Muscle of leg (tissue), 11 donors: ENCODE data around the gene CDC42SE2. TPM values are rescaled to one million over a fixed set of nuclear protein-coding genes. Genes with fewer than 3 reads are reported as not detected.
"Not testable (repeated sequence)": the region's sequence is repeated elsewhere in the genome, so short reads cannot be mapped to it uniquely, and the experiment has no call there.

Experiments used
- DNase-seq: peaks from one replicate; pipeline ENCODE4 v3.0.0; 2013
- H3K27ac ChIP-seq: one replicate; pipeline ENCODE4 v1.5.1; 2013; ENCODE audit warnings: mild to moderate bottlenecking, low read length, control low read depth
- H3K27me3 ChIP-seq: one replicate; pipeline ENCODE4 v1.6.1; 2013; ENCODE audit warnings: low read length; ENCODE audit not compliant: control insufficient read depth, insufficient read depth
- H3K36me3 ChIP-seq: one replicate; pipeline ENCODE4 v1.6.1; 2013; ENCODE audit warnings: low read length; ENCODE audit not compliant: control insufficient read depth, insufficient read depth
- H3K4me1 ChIP-seq: one replicate; pipeline ENCODE4 v1.6.1; 2013; ENCODE audit warnings: low read length; ENCODE audit not compliant: control insufficient read depth, insufficient read depth
- H3K4me3 ChIP-seq: one replicate; pipeline ENCODE4 v1.5.1; 2013; ENCODE audit warnings: low read length, control low read depth
- H3K9me3 ChIP-seq: replicated peaks from 2 replicates; pipeline ENCODE4 v1.6.1; 2013; ENCODE audit warnings: low read depth, low read length; ENCODE audit not compliant: control insufficient read depth
- WGBS: methylation state at CpG from one replicate; pipeline ENCODE4 v1.1.5; 2013; ENCODE audit warnings: missing lambda C conversion rate; ENCODE audit not compliant: insufficient coverage; 5-methylcytosine and 5-hydroxymethylcytosine counted together
- polyA plus RNA-seq, 8 donors: library from polyadenylated mRNA; unstranded; fragments of 120-200 nt; gene quantifications; one replicate each; pipeline versions ENCODE4 v1.2.1 to v1.2.3, GENCODE V29; 2013; ENCODE audit warnings: inconsistent platforms in 1 of 8, low replicate concordance in 1 of 8; ENCODE audit not compliant: insufficient read length in 8 of 8, insufficient read depth in 1 of 8
- total RNA-seq: library from RNA; stranded (reverse); fragments of 120-200 nt; gene quantifications from one replicate; pipeline ENCODE4 v1.2.4, GENCODE V29; 2013

The CDC42SE2 gene
- total and polyA plus RNA-seq, 9 donors: 19.7 to 27.3 (median 24.4) TPM

GRCh38 chr5:131377785-131378325, 114.0 kb downstream of the CDC42SE2 start:
- no peaks in the 10 kb centered on the region for H3K4me1 ChIP-seq
- no peaks in the 10 kb centered on the region for H3K36me3 ChIP-seq
- no peaks in the 10 kb centered on the region for H3K9me3 ChIP-seq
- H3K27ac ChIP-seq: no peak overlapping the region
- no peaks in the 10 kb centered on the region for H3K27me3 ChIP-seq
- no peak overlapping the region for H3K4me3 ChIP-seq
- no peak for DNase-seq
- no CpG with 5 or more reads among the region's 2 CpGs for WGBS

GRCh38 chr5:131378721-131379541, 115.1 kb downstream of the CDC42SE2 start:
- Histone ChIP-seq H3K4me1 (no peaks in the 10 kb centered on the region), H3K27ac (peak overlapping the region; percentile 77), H3K27me3 (no peaks in the 10 kb centered on the region), H3K4me3 (no peak overlapping the region), H3K36me3 (no peaks in the 10 kb centered on the region), H3K9me3 (no peaks in the 10 kb centered on the region)
- DNase-seq: no peak

- WGBS: 87% methylated on average over 6 of the region's 7 CpGs
These were observed 115.9 kb downstream of the CDC42SE2 start for GRCh38 chr5:131379723-131380122.

GRCh38 chr5:131380238-131380637, 116.4 kb downstream of the CDC42SE2 start:
- not testable (repeated sequence) for H3K27me3 ChIP-seq, H3K9me3 ChIP-seq, H3K36me3 ChIP-seq, H3K4me1 ChIP-seq, H3K4me3 ChIP-seq, DNase-seq
- peak overlapping the region; percentile 77 for H3K27ac ChIP-seq
- no CpG with 5 or more reads among the region's 2 CpGs for WGBS

More at GRCh38 chr5:131379723-131380122, 115.9 kb downstream of the CDC42SE2 start:
- no peaks in the 10 kb centered on the region for H3K9me3 ChIP-seq
- no peaks in the 10 kb centered on the region for H3K4me1 ChIP-seq
- H3K4me3 ChIP-seq: no peak overlapping the region
- DNase-seq: peak; percentile 67
- no peaks in the 10 kb centered on the region for H3K36me3 ChIP-seq
- H3K27me3 ChIP-seq: no peaks in the 10 kb centered on the region
- peak overlapping the region; percentile 77 for H3K27ac ChIP-seq

- peaks cover 2% of the 10 kb centered on the region for H3K36me3 ChIP-seq
- H3K4me1 ChIP-seq: no peaks in the 10 kb centered on the region
- no peaks in the 10 kb centered on the region for H3K9me3 ChIP-seq
- no peak for DNase-seq
- H3K4me3 ChIP-seq: no peak overlapping the region
- WGBS: no CpG with 5 or more reads among the region's 4 CpGs
- no peak overlapping the region for H3K27ac ChIP-seq
- no peaks in the 10 kb centered on the region for H3K27me3 ChIP-seq
These were observed 117.2 kb downstream of the CDC42SE2 start for GRCh38 chr5:131381021-131381420.

- H3K4me3 ChIP-seq: no peak overlapping the region
- H3K4me1 ChIP-seq: no peaks in the 10 kb centered on the region
- peaks cover 3% of the 10 kb centered on the region for H3K36me3 ChIP-seq
- H3K27ac ChIP-seq: no peak overlapping the region
- no peak for DNase-seq
- 100% methylated on average over 1 of the region's 2 CpGs for WGBS
- H3K27me3 ChIP-seq: no peaks in the 10 kb centered on the region
- H3K9me3 ChIP-seq: no peaks in the 10 kb centered on the region
These were observed 117.9 kb downstream of the CDC42SE2 start for GRCh38 chr5:131381777-131382176.

GRCh38 chr5:131382407-131383395, 118.8 kb downstream of the CDC42SE2 start:
- peak; percentile 39 for DNase-seq
- H3K4me1 ChIP-seq: no peaks in the 10 kb centered on the region
- H3K4me3 ChIP-seq: no peak overlapping the region
- no CpG with 5 or more reads among the region's 3 CpGs for WGBS
- no peak overlapping the region for H3K27ac ChIP-seq
- no peaks in the 10 kb centered on the region for H3K27me3 ChIP-seq
- no peaks in the 10 kb centered on the region for H3K9me3 ChIP-seq
- H3K36me3 ChIP-seq: peaks cover 3% of the 10 kb centered on the region

GRCh38 chr5:131384173-131384572, 120.3 kb downstream of the CDC42SE2 start:
- Histone ChIP-seq H3K27ac (no peak overlapping the region), H3K4me3 (no peak overlapping the region), H3K36me3 (peaks cover 3% of the 10 kb centered on the region), H3K9me3 (no peaks in the 10 kb centered on the region), H3K4me1 (no peaks in the 10 kb centered on the region), H3K27me3 (no peaks in the 10 kb centered on the region)
- 67% methylated on average over 1 of the region's 6 CpGs for WGBS
- no peak for DNase-seq

GRCh38 chr5:131384616-131385214, 120.9 kb downstream of the CDC42SE2 start:
- no peaks in the 10 kb centered on the region for H3K4me1 ChIP-seq

More at GRCh38 chr5:131384616-131385214, 120.9 kb downstream of the CDC42SE2 start:
- Histone ChIP-seq H3K27ac (no peak overlapping the region), H3K4me3 (no peak overlapping the region), H3K27me3 (no peaks in the 10 kb centered on the region), H3K9me3 (no peaks in the 10 kb centered on the region), H3K36me3 (peaks cover 5% of the 10 kb centered on the region)
- DNase-seq: no peak
- no CpG with 5 or more reads among the region's 3 CpGs for WGBS
